ENCODE data around the gene CTTN. TPM values are rescaled to one million over a fixed set of nuclear protein-coding genes. Genes with fewer than 3 reads are reported as not detected.

The CTTN gene
- total RNA-seq = 71.9 TPM

DNA sequence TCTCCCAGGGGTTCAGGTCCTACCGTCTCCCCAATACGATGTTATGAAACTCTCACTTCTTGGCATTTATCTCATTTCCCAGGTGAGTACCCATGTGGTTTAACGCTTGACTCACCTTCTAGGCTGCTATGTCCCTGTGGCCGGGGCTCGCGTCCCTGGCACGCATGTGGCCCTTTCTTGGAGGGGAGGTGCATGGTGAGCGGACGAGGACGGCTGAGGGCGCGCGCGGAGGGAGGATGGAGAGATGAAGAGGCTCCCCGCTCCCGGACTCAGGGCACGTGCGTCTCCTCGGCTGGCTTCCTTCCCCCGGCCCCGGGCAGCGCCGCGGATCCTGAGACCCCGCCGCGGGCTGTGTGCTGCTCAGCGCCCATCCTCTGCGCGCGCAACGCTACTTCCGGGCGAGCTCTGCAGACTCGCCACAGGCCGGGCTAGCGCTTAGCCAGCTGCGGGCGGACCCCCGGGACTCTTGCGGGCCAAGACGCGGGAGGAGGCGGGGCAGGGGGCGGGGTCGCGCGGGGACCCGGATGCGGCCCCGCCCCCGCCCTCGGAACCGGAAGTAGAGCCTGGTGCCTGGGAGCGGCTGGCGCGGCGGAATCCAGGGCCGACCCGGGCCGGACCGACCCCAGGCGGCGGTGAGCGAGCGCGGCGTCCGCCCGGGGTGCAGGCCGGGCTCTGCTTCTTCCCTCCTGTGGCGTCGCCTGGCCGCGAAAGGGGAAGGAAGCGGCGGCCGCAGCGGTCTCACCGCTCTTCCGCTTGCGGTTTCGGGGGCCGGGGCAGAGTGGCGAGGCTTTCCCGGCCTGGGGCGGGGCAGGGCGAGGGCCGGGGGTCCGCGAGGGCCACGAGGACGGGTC, at the start of gene CTTN:
Gene CTTN, plus strand, starts transcription at position 547 of the 851 bp plus-strand sequence. CDS start 8,769 bp downstream, outside the sequence.
- ATAC-seq = peak; percentile 94
- DNase-seq (ENCODE audit: low spot score) = peak; percentile 86

DNA sequence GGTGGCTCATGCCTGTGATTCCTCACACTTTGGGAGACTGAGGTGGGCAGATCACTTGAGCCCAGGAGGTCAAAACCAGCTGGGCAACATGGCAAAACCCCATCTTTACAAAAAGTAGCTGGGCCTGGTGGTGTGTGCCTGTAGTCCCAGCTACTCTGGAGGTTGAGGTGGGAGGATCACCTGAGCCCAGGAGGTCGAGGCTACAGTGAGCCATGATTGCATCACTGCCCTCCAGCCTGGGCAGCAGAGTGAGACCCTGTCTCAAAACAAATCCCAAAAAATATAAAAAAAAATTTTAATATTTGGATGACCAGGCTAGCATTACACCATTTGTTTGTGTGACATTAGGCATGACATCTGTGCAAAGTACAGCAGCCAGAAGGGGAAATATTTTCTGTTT, 49.7 kb upstream of the CTTN start:
- no peak for DNase-seq (ENCODE audit: low spot score)
- no peak for ATAC-seq

DNA sequence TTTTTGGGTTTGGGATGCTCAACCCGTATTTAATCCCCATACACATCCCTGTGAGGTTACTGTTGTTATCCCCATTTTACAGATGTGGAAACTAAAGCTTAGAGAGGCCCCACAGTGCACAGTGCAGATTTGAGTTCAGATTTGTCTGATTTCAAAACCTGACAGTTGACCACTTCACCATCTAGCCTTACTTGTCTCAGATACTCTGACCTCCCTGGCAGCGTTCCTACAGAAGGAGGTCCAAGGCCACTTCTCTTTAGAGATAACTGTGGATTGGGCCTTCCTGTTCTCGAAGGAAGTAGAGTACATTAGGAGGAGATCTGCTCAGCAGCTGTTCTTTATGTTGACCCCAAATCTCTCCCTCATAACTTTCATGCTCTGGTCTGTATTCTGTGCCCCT, 46.7 kb upstream of the CTTN start:
- ATAC-seq = peak; percentile 41
- DNase-seq (ENCODE audit: low spot score) = no peak

DNA sequence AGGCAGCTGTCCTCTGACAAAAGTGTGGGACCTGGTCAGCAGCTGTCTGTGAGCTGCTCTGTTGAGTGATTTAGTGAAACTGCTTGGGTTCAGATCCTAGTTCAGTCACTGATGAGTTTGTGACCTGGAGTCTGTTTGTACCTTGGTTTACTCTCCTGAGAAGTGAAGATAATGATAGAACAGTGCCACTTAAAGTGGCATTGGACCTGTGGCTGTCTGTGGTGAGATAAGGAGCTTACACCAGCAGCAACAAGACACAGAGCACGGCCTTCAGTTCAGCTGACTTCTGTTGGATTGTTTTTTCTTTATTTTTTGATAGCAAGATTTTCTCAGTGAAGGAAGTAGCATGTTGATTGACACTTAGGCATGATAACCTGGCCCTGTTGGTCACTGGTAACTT, 46.2 kb upstream of the CTTN start:
- ATAC-seq = no peak
- DNase-seq (ENCODE audit: low spot score) = no peak

DNA sequence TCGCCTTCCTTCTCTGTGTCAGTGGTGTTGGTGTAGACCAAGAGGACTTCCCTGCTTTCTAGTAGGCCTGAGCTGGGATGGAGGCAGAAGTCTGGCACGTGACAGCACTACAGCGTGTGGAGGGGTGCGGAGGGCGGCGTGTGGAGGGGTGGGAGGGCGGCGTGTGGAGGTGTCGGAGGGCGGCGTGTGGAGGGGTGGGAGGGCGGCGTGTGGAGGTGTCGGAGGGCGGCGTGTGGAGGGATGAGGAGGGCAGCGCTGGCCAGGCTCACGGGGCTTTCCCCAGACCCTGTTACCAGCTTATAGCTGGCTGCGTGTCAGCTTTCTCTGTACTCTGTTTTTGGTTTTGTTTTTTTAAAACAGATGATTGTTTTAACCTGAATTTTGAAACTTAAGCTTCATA, 45.7 kb upstream of the CTTN start:
- DNase-seq (ENCODE audit: low spot score) (no peak), ATAC-seq (no peak)

DNA sequence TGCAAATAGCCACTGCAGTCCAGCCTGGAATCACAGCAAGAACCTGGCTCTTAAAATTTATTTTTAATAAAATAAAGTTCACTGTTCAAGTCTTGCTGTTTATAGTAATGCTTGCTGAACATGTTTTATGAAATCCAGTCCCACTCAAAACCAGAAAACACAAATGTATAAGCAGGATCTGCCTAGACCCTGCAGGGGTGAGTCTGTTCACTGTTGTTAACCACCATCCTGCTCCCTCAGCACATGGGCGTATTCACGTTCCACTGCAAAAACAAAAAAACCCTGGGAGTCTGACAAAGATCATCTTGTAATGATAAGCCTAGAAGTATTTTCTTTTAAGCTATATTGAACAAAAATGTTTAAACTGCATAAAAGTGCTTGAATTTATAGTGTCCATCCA, 45.0 kb upstream of the CTTN start:
- no peak for ATAC-seq
- DNase-seq (ENCODE audit: low spot score) = no peak

DNA sequence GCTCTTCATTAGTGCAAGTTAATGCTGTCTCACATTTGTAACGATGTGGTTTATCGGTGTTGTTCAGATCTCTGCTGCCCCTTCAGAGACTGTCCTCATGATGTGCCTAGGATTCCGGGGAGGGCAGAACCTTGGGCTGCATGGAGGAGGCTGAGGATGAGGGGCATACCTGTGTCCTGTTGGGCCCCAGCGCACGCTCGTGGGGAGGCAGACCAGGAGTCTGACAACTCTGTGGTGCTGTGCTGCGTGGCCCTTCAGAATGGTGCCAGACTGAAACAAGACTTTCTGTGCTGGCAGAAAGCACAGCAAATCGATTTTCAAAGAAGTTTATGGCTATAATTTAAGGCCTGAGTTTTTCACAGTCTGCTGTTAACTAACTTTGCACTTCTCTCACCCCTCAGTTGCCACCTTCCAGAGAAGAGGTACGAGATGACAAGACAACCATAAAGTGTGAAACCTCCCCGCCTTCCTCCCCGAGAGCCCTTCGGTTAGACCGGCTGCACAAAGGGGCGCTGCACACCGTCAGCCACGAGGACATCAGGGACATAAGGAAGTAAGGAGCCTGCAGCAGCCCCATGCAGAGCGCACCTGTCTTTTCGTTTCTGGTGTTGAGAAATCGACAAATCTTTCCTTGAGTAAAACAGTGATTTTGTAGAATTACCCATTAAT, 44.3 kb upstream of the CTTN start:
- ATAC-seq = no peak
- no peak for DNase-seq (ENCODE audit: low spot score)

DNA sequence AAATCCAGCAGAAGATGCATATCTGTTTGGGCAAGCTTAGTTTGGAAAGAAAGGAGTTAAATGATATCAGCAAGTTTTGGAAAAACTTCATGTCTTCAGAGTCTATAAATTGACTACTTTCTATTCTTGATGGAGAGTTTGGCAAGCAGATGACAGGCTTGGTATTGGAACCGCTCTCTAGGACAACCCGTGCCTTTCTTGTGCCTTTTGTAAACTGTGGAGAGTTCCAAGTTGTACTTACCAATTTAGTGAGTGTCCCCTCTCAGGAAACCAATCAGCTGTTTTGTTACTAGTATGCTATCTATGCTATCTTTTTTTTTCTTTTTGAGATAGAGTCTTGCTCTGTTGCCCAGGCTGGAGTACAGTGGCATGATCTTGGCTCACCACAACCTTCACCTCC, 43.7 kb upstream of the CTTN start:
- DNase-seq (ENCODE audit: low spot score) = no peak
- no peak for ATAC-seq

DNA sequence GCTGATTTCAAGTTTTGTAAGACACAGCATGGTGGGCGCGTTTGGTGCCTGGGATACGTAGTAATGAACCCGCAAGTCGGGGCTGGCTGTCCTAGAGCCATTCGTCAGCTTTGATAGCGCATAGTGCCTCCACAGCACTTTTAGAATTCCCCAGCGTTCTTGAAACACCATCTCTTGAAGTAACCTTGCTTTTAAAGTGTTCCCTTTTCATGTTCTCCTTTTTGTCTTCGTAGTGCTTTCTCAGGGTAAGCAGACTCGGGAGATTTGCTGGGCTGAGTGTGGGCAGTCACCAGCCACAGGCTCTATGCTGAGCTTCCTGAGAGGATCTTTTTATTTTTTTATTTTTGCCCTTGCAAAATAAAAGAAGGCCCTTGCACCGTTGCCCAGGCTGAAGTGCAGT, 39.6 kb upstream of the CTTN start:
- DNase-seq (ENCODE audit: low spot score) = no peak
- peak; percentile 46 for ATAC-seq

DNA sequence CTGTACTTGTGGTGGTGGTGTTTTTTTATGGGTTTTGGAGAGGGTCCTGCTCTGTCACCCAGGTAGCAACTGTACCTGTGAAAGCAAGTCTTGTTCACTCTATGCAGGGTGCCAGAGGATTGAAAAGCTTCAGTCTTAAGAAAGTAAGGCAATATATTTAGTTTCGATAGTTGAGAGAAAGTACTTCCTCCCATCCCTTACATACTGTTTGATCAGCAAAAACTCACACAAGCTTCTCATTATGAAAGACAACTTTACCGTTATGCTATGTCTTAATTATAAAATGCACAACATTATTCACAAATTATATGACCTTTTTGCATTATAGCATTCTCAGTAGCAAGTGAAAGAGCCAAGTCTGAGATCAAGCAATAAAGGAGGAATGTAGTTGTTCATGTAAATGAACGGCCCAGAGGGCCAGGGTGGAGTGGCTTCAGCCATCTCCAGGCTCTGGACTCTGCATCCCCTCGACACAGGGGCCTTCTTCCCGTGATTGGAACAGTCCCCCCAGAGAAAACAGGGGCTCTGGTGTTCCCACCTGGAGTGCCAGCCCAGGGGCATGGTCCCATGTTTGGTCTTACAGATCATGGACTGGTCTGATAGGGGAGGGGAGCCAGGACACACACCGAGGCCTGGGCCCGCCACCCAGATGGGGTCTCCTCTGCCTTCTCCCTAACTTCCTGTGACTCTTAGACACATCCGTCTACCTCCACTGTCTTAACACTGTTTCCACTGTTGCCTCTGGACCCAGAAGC, 38.7 kb upstream of the CTTN start:
- ATAC-seq (no peak), DNase-seq (ENCODE audit: low spot score) (no peak)

DNA sequence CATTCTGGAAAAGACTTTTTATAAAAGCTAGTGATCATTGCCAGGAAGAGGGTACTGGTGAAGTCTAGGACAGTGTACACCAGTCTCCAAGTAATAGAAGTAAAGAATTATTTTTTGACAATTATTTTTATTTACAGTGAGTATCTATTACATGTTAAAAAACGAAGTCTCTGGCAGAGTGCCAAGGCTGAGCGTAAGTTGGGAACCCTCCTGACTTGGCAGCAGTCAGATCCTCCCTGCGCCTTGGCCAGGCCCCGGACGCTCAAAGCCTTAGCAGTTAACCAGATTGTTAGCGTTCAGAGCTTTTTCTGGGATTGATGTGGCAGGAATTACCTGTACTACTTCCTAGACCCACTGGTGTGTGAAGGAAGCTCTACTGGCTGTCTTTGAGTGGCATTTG, 38.1 kb upstream of the CTTN start:
- no peak for DNase-seq (ENCODE audit: low spot score)
- no peak for ATAC-seq

DNA sequence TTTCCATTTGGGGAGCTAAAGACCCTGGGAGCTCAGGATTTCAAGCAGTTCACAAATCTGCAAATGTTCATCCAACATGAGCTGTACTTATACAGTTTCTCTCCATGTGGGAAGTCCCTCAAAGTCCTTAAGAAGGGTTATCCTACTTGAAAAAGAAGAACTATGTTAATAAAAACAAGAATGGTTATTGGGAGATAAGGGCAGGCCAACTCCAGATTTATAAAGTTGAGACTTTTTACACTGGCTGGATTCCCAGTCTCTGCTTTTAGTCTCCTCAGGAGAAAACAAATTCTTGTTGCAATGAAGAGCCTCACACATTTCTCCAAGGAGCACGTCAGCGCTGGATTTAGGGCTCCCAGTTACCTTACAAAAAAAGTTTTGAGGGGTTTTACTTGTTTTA, 34.2 kb upstream of the CTTN start:
- no peak for ATAC-seq
- no peak for DNase-seq (ENCODE audit: low spot score)

DNA sequence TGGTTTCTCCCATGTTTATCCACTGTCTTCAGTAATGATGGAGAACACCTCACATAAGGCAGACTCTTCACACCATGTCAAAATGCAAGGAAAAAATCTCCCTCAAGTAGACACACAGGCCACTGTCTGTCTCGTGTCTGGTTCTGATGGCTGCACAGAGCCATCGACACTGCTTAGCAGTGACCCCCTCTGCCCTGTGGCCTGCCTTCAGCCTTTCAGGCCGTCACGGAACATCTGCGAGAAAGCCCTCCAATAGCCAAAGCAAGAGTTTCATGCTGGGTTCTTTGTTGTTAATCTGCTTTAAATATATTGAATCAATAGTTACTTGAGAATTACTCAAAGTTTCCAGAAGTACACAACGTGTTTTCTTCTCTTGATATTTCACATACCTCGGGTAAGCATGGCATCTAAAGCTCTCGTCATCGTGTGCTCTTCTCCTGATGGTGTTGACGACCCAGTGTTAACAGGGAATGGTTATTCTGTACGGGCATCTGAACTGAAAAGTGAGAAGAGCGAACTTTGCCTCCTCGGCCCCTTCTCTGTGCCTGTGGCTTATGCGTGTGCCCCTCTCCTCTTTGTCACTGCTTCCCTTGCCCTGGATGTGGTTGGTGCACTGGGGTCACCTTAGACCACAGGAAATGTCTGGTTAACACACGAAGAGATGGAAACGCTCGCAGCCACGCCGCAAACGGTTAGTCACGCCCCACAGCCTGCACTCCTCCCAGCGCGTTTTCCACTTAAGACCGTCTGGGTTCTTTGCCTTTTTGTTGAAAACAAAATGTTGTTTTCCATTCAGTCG, 33.4 kb upstream of the CTTN start:
- DNase-seq (ENCODE audit: low spot score) (no peak), ATAC-seq (no peak)

DNA sequence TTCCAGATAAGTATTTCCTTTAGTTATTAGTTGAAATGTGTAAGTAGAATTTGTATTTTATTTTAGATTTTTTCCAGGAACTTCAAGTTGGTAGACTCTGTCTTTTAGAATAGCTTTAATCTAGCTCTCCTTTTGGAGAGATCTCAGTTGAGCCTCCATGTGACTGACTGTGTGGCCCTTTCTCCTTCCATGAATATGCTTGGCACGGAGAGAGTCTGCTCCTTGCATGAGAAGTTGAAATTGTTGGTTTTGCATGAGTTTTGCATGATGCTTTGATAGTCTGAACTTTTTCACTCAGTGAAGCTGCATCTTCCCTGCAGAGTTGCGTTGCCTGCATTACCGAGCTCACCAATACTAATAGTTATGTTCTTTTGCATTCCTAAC, 32.8 kb upstream of the CTTN start:
- DNase-seq (ENCODE audit: low spot score) (no peak), ATAC-seq (no peak)

DNA sequence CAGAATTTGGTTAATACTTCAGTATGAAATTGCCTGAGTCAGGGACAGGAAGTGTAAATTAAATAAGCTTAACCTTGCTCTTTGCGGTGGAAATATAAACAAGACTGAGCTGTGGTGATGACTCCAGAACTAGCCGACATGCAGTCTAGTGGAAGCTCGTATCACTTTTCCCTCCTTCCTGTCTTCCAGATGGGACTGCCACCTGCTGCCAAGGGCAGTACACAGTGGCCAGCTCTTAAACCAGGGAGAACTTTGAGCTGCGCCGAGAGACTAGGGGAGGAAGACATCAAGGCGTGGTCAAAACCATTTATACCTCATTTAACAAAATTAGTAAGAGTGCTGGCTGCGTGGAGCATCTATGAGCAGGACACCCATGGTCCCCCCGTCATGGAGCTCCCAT, 31.3 kb upstream of the CTTN start:
- ATAC-seq (no peak), DNase-seq (ENCODE audit: low spot score) (no peak)

DNA sequence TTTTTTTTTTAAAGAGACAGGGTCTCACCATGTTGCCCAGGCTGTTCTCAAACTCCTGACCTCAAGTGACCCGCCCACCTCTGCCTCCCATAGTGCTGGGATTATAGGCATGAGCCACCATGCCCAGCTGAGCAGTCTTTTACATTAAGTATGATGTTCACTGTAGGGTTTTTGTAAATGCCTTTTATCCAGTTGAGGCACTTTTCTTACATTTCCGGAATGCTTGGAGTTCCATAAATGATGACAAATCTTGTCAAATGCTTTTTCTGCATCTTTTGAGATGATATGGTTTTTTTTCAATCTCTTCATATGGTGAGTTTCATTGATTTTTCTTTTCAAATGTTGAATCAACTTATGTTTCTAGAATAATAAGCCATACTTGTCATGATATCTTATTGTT, 29.4 kb upstream of the CTTN start:
- ATAC-seq (no peak), DNase-seq (ENCODE audit: low spot score) (peak; percentile 1)

DNA sequence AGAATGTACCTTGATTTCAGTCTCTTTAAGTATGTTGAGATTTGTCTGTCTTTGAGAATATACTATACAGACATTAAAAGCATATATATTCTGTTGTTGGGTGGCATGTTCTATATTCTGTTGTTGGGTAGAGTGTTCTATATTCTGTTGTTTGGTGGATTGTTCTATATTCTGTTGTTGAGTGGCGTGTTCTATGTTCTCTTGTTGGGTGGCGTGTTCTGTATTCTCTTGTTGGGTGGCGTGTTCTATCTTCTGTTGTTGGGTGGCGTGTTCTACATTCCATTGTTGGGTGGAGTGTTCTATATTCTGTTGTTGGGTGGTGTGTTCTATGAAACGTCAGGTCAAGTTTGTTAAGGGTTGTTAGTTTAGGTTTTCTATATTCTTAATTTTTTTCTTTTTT, 27.1 kb upstream of the CTTN start:
- no peak for ATAC-seq

DNA sequence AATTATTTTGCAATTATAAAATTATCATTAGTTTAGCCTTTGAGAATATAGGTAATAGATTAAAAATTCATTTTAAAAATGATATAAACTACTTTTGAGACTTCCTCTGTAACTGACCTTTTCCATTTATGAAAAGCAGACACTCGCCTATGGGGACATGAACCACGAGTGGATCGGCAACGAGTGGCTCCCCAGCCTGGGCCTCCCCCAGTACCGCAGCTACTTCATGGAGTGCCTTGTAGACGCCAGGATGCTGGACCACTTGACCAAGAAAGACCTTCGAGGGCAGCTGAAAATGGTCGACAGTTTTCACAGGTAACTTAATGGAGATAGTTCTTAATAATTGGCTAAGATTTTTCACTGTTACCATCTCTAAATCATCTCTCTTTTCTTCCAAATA, 26.3 kb upstream of the CTTN start:
- ATAC-seq (no peak), DNase-seq (ENCODE audit: low spot score) (peak; percentile 6)

More for the DNA sequence above, 27.1 kb upstream of the CTTN start:
- no peak for DNase-seq (ENCODE audit: low spot score)

DNA sequence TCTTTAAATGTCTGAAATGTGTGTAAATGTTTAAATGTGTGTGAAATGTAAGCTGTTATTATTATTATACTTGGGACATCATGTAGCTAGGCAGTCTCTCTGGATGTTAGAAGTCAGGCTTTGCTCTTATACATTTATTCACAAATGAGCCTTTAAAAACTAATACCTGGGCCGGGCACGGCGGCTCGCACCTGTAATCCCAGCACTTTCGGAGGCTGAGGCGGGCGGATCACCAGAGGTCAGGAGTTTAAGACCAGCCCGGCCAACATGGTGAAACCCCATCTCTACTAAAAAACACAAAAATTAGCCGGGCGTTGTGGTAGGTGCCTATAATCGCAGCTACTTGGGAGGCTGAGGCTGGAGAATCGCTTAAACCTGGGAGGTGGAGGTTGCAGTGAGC, 21.7 kb upstream of the CTTN start:
- DNase-seq (ENCODE audit: low spot score) (no peak), ATAC-seq (no peak)

DNA sequence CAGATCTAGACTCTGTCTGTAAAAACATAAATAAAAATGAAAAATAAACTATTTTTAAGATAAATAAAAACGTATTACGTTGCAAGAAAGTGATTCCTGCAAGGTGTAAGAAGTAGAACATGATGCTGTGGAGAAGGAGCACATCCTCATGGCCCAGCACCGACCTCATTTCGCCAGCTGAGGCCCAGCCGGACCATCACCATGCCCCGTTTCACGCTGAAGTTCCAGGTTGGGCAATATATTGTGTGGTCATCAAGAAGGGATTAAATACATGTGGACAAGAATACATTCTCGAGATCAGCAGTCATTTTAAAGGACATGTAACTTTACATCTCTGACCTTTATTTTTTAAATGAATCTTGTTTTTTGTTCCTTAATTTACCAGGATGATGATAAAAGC, 20.7 kb upstream of the CTTN start:
- ATAC-seq (no peak), DNase-seq (ENCODE audit: low spot score) (no peak)

DNA sequence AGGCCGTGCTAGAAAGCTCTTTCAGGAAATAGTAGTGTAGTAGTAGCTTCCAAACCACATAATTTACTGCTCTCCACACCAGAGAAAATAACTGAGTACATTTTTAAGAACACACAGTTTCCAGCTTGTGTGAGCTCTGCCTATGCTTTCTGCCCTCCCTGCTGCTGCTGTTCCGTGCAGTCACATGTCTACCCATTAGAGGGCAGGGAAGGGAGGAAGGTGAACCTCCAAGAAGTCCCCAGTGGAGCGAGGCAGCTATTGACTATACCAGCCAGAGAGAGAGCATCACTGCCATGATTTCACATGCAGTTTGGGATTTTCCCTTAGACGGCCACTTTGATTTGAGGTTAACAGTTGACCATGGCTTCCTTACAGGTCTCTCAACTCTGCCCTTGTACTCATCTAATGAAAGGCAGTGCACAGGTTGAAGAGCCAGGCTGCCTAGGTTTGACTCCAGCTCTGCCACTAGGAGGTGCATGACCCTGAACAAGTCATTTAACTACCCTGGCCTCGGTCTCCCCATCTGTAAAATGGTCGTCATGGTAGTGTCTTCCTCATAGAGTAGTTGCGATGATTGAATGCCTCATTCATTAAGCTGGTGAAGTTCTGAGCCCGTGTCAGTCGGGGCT, 19.7 kb upstream of the CTTN start:
- ATAC-seq = peak; percentile 15
- no peak for DNase-seq (ENCODE audit: low spot score)
